Erythroblast (primary cell): ENCODE data around the gene KAT6B.

Source experiments
- GATA1 ChIP-seq: IDR thresholded peaks from 2 replicates; pipeline ENCODE4 v1.6.1; 2011; ENCODE audit warnings: low read depth, mild to moderate bottlenecking, control low read depth, low read length, moderate library complexity
- POLR2A ChIP-seq: IDR thresholded peaks from 2 replicates; pipeline ENCODE4 v1.6.1; 2011; ENCODE audit warnings: mild to moderate bottlenecking, low read length

GRCh38 chr10:74975758-74976157 is 149.4 kb downstream of the KAT6B start:
- no peak for TF ChIP-seq POLR2A
- TF ChIP-seq GATA1, result no peak
